K562 (cell line): Measurements from ENCODE around the gene PTPN7. TPM values are rescaled to one million over a fixed set of nuclear protein-coding genes. Genes with fewer than 3 reads are reported as not detected.
A peak's percentile ranks its signal among the peaks of the same experiment; 100 is the strongest.

ENCODE experiments used
- ATAC-seq: fragments of 200-7000 bp; cut with Tn5 transposase; 3 replicates; pipeline ENCODE4 v1.9.1; 2020; ENCODE audit warnings: moderate library complexity
- BruUV-seq: library from RNA; stranded (reverse); fragments of 400-500 nt; replicated peaks from 2 replicates; lab custom pipeline; 2021; lab: Mats Ljungman, UMichigan
- CTCF ChIA-PET: fragments of 300-600 bp; formaldehyde crosslinking; extraction: SDS; loops from one replicate; lab custom pipeline; 2021; ENCODE audit warnings: low intra/inter-chr PET ratio; lab: Yijun Ruan, JAX
- POLR2A ChIA-PET: fragments of 300-600, 350-650 bp; sonication (Branson Sonifier 250); formaldehyde crosslinking; extraction: SDS; loops from one replicate; lab custom pipeline; 2021; ENCODE audit warnings: antibody characterized with exemption, inconsistent platforms; lab: Yijun Ruan, JAX
- DNase-seq, 4 experiments: peaks; one replicate each; pipeline versions ENCODE4 v3.0.0 to v3.0.0-alpha.2; 2011 to 2018; ENCODE audit warnings: low spot score in 3 of 4, mixed read lengths in 3 of 4; ENCODE audit errors: extremely low read depth in 1 of 4
- FAIRE-seq: peaks from 2 replicates; lab custom pipeline; 2011; peaks lifted over from hg19 to GRCh38; lab: Jason Lieb, UNC
- H2AFZ ChIP-seq: 2 replicates; pipeline ENCODE4 v1.6.0; 2011; ENCODE audit warnings: low read depth, low read length, control low read depth, inconsistent platforms
- H3K27ac ChIP-seq: fragments of 200-600 bp; 3 replicates; pipeline ENCODE4 v1.8.0; 2011; ENCODE audit warnings: low read depth, mild to moderate bottlenecking, control low read depth, inconsistent platforms, low read length, moderate library complexity, mixed read lengths; ENCODE audit errors: extremely low read depth
- H3K27me3 ChIP-seq, 2 experiments: fragments of 300-600 bp in 1 of 2; 2 replicates in 1 of 2; 3 replicates in 1 of 2; pipeline versions ENCODE4 v1.6.0 to v1.8.0; 2011; ENCODE audit warnings: inconsistent platforms in 2 of 2, low read length in 2 of 2, mild to moderate bottlenecking in 1 of 2, mixed read lengths in 1 of 2, moderate library complexity in 1 of 2; ENCODE audit not compliant: control insufficient read depth in 2 of 2, insufficient read depth in 2 of 2
- H3K36me3 ChIP-seq: fragments of 300-600 bp; 3 replicates; pipeline ENCODE4 v1.8.0; 2011; ENCODE audit warnings: mild to moderate bottlenecking, low read length, inconsistent platforms; ENCODE audit not compliant: control insufficient read depth, insufficient read depth
- H3K4me1 ChIP-seq, 2 experiments: fragments of 200-600 bp in 1 of 2; replicated peaks in 1 of 2; 2 replicates in 1 of 2; 3 replicates in 1 of 2; pipeline versions ENCODE4 v1.5.1 to v1.8.0; 2011; ENCODE audit warnings: inconsistent platforms in 2 of 2, low read length in 2 of 2, mild to moderate bottlenecking in 1 of 2, mixed read lengths in 1 of 2, moderate library complexity in 1 of 2; ENCODE audit not compliant: control insufficient read depth in 2 of 2, insufficient read depth in 2 of 2
- H3K4me2 ChIP-seq: 2 replicates; pipeline ENCODE4 v1.6.1; 2011; ENCODE audit warnings: low read length, control low read depth, inconsistent platforms, mixed read lengths; ENCODE audit not compliant: insufficient read depth
- H3K4me3 ChIP-seq: fragments of 200-600 bp; sonication (generic), shearing (Covaris generic); 2 replicates; pipeline ENCODE4 v1.5.1; 2016; ENCODE audit warnings: control low read depth, inconsistent platforms
- H3K79me2 ChIP-seq: fragments of 200-600 bp; 3 replicates; pipeline ENCODE4 v1.8.0; 2011; ENCODE audit warnings: low read length, inconsistent platforms; ENCODE audit not compliant: control insufficient read depth, insufficient read depth
- H3K9ac ChIP-seq, 2 experiments: 2 replicates each; pipeline versions ENCODE4 v1.6.0 to v1.6.1; 2011; ENCODE audit warnings: low read depth in 2 of 2, low read length in 2 of 2, control low read depth in 1 of 2, inconsistent platforms in 1 of 2, mild to moderate bottlenecking in 1 of 2, mixed read lengths in 1 of 2; ENCODE audit not compliant: insufficient read depth in 1 of 2
- H3K9me1 ChIP-seq: one replicate; pipeline ENCODE4 v1.6.0; 2011; ENCODE audit warnings: inconsistent platforms, mild to moderate bottlenecking, low read length, moderate library complexity; ENCODE audit not compliant: control insufficient read depth, insufficient read depth
- H3K9me3 ChIP-seq: replicated peaks from 2 replicates; pipeline ENCODE4 v1.5.1; 2011; ENCODE audit warnings: low read depth, low read length, inconsistent platforms; ENCODE audit not compliant: control insufficient read depth, insufficient read depth
- H4K20me1 ChIP-seq: replicated peaks from 2 replicates; pipeline ENCODE4 v1.6.1; 2011; ENCODE audit warnings: low read length, inconsistent platforms, mixed read lengths; ENCODE audit not compliant: control insufficient read depth, insufficient read depth
- BCL6 ChIP-seq: fragments of 250-450 bp; sonication (Bioruptor Pico); IDR thresholded peaks from 2 replicates; pipeline ENCODE4 v1.4.0; 2020
- BCOR ChIP-seq: fragments of 450-650 bp; IDR thresholded peaks from 2 replicates; pipeline ENCODE4 v1.6.1; 2016
- BRD4 ChIP-seq: fragments of 200-600 bp; sonication (generic); IDR thresholded peaks from 2 replicates; pipeline ENCODE4 v1.6.1; 2017; ENCODE audit warnings: inconsistent platforms
- CAMTA2 ChIP-seq: fragments of 250-450 bp; sonication (Bioruptor Pico); conservative IDR thresholded peaks from 2 replicates; pipeline ENCODE4 v1.5.1; 2022
- JUN ChIP-seq, 2 experiments: sonication (generic) in 1 of 2; formaldehyde crosslinking in 1 of 2; IDR thresholded peaks; 2 replicates each; pipeline versions ENCODE4 v1.6.1 to v1.8.0; 2012 to 2022; ENCODE audit warnings: borderline replicate concordance in 2 of 2, mild to moderate bottlenecking in 2 of 2, improper control_type of control experiment in 1 of 2, low read depth in 1 of 2, low read length in 1 of 2, missing genetic modification reagents in 1 of 2
- KAT7 ChIP-seq: sonication (generic); formaldehyde crosslinking; IDR thresholded peaks from 2 replicates; pipeline ENCODE4 v1.8.0; 2022; ENCODE audit warnings: missing genetic modification reagents, mild to moderate bottlenecking, borderline replicate concordance
- SAP30 ChIP-seq: fragments of 200-600 bp; sonication (generic); IDR thresholded peaks from 2 replicates; pipeline ENCODE4 v1.6.1; 2012; ENCODE audit warnings: borderline replicate concordance, low read depth, mild to moderate bottlenecking, moderate library complexity, low read length, control low read depth, inconsistent platforms; ENCODE audit not compliant: insufficient read depth, poor library complexity, severe bottlenecking
- ZFP36 ChIP-seq: fragments of 150-350 bp; IDR thresholded peaks from 2 replicates; pipeline ENCODE4 v1.6.1; 2018; ENCODE audit warnings: low read length, low read depth; ENCODE audit not compliant: partially characterized antibody
- ZNF583 ChIP-seq: fragments of 250-450 bp; sonication (Bioruptor Pico); IDR thresholded peaks from 2 replicates; pipeline ENCODE4 v1.4.0; 2020
- ZNF699 ChIP-seq: fragments of 250-450 bp; sonication (Bioruptor Pico); IDR thresholded peaks from 2 replicates; pipeline ENCODE4 v1.8.0; 2021; ENCODE audit warnings: mild to moderate bottlenecking, moderate library complexity; ENCODE audit not compliant: insufficient replicate concordance
- WGBS: fragments of 100-300 bp; shearing (Covaris generic); methylation state at CpG from one replicate; pipeline ENCODE4 v1.1.6; 2016; ENCODE audit warnings: low coverage, mixed read lengths; ENCODE audit not compliant: insufficient coverage; ENCODE audit errors: missing lambda C conversion rate; 5-methylcytosine and 5-hydroxymethylcytosine counted together
- in situ Hi-C: fragments of 300-500 bp; cut with MboI; formaldehyde crosslinking; loops from 4 replicates; pipeline ENCODE4 v1.15.0; 2018; ENCODE audit warnings: inconsistent platforms, mixed read lengths
- intact Hi-C: fragments of 100-400 bp; cut with micrococcal nuclease; formaldehyde crosslinking; loops from 2 replicates; pipeline ENCODE4 v1.14.2; 2022
- polyA plus RNA-seq, 8 experiments: library from polyadenylated mRNA; depleted of rRNA in 4 of 8; stranded (reverse) in 5 of 8; unstranded in 3 of 8; fragments of >200 nt; fragmentation: Nextera tagmentation in 2 of 8; fragmentation: Illumina TruSeq in 1 of 8; extraction: Ambion mirVana in 2 of 8; extraction: Trizol in 1 of 8; gene quantifications; 2 replicates each; pipeline versions ENCODE4 v1.2.1 to v1.2.3, GENCODE V29; 2011 to 2014; ENCODE audit warnings: inconsistent platforms in 1 of 8, missing spikeins in 1 of 8
- total RNA-seq, 7 experiments: library from RNA; depleted of rRNA in 6 of 7; stranded (reverse); fragments of >200 nt in 6 of 7; fragmentation: Illumina TruSeq in 2 of 7; extraction: Trizol in 2 of 7; gene quantifications; 2 replicates each; pipeline versions ENCODE4 v1.2.1 to v1.2.3, GENCODE V29; 2011 to 2021; ENCODE audit warnings: low replicate concordance in 1 of 7
- TF ChIP-seq, protein P1 (sequence below), 2 experiments: fragments of 450-650 bp in 1 of 2; sonication (generic) in 1 of 2; formaldehyde crosslinking; conservative IDR thresholded peaks; 2 replicates each; pipeline versions ENCODE4 v1.4.0 to v1.8.1; 2020 to 2022; ENCODE audit warnings: mild to moderate bottlenecking in 1 of 2, missing genetic modification reagents in 1 of 2

The PTPN7 gene
- total and polyA plus RNA-seq, 9 of the 15 experiments (the other 6 are each of a cell fraction or from before 2014, with no cell fraction given): 18.7 to 144 (median 120) TPM

DNA sequence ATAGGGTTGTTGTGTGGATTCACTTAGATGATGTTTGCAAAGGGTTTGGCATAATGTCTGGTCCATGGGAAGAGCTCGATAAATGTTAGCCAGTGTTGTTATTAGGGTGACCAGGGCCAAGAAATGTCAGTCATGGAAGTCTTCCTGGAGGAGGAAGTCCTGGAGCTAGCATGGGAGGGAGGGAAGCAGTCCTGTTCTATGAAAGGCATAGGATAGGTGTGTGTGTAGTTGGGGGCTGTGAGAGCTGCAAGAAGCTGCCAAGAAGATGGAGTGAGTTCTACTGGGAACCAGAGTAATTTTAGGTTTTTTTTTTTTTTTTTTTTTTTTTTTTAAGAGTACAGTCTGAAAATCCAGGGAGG, 37.9 kb upstream of the PTPN7 start:
- H3K4me2 ChIP-seq: no peak overlapping the region

DNA sequence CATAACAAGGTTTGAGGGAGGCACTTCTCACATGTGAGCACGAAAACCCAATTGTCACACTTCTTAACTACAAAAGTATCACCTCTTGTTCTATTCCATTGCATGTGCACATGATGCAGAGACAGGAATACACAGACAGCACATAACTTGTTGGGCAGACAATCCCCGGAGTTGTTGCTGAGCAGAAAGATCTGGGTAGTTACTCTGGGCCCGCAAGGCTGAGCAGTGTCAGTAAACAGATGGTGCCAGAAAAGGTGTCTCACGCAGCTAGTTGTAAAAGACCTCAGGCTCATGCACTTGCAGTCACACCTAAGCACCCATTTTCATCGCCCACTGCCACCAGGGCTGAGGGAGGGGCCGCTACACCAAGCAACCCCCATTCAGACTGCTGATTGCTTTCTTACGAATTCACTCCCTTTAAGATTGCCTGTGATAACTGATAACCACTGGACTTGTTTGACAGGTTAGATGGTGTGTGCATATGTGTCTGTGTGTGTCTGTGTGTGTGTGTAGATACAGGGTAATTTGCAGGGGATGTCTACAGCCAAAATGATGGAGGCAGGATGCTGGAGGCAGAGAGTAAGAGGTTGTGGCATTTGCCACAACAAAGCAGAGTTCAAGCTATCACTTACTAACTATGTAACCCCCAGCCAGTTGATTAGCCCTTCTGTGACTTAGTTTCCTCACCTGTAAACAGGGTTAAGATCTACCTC, 37.4 kb upstream of the PTPN7 start:
- Histone ChIP-seq H4K20me1 (peaks cover 4% of the 10 kb centered on the region; the same call in 1 of the 2 replicates), H2AFZ (no peak overlapping the region), H3K4me3 (no peak overlapping the region), H3K27ac (no peak overlapping the region), H3K9me3 (no peaks in the 10 kb centered on the region), H3K4me1 (peaks cover 0 to 15% of the 10 kb centered on the region in 2 experiments; a peak in 3 of 5 replicates), H3K27me3 (peaks cover 14 to 67% of the 10 kb centered on the region in 2 experiments; a peak in 4 of 5 replicates), H3K4me2 (no peak overlapping the region), H3K79me2 (no peaks in the 10 kb centered on the region), H3K36me3 (no peaks in the 10 kb centered on the region)
- POLR2A ChIA-PET: no interaction called here
- FAIRE-seq (peak; percentile 81), DNase-seq (no peak)
- in situ Hi-C loops: no loop called here
- no peak for TF ChIP-seq CAMTA2 (CRISPR knock-in tag)
- TF ChIP-seq BCL6: no peak
- TF ChIP-seq KAT7: no peak
- TF ChIP-seq ZNF699 (CRISPR knock-in tag): no peak
- TF ChIP-seq, protein P1, sequence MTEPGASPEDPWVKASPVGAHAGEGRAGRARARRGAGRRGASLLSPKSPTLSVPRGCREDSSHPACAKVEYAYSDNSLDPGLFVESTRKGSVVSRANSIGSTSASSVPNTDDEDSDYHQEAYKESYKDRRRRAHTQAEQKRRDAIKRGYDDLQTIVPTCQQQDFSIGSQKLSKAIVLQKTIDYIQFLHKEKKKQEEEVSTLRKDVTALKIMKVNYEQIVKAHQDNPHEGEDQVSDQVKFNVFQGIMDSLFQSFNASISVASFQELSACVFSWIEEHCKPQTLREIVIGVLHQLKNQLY (CRISPR knock-in tag; conservative IDR thresholded peaks at IDR 0.05): no peak
- TF ChIP-seq SAP30: no peak
- no peak for TF ChIP-seq JUN (IDR thresholded peaks at IDR 0.05; ENCODE audit: borderline replicate concordance, low read depth, low read length)
- TF ChIP-seq JUN (CRISPR knock-in tag; IDR thresholded peaks at IDR 0.05; ENCODE audit: borderline replicate concordance): no peak
- no peak for TF ChIP-seq BRD4
- TF ChIP-seq, all 486 proteins: peak for 0
- 11% methylated on average over 7 of the region's 7 CpGs for WGBS
- intact Hi-C loops: no loop called here
- H3K9ac ChIP-seq: no peak overlapping the region
- no TSS peak for BruUV-seq
- CTCF ChIA-PET: no interaction called here
- no peaks in the 10 kb centered on the region for H3K9me1 ChIP-seq
- no peak for ATAC-seq

More for the DNA sequence above, 37.9 kb upstream of the PTPN7 start:
- CTCF ChIA-PET: no interaction called here
- intact Hi-C loops (no loop called here), in situ Hi-C loops (no loop called here)
- WGBS: 0% methylated on average over 1 of the region's 1 CpG
- H2AFZ ChIP-seq: no peak overlapping the region
- H3K27ac ChIP-seq: no peak overlapping the region
- no peak for DNase-seq
- H3K79me2 ChIP-seq: no peaks in the 10 kb centered on the region
- BruUV-seq: no TSS peak
- ATAC-seq: no peak
- H3K9me3 ChIP-seq: no peaks in the 10 kb centered on the region
- H3K9ac ChIP-seq: no peak overlapping the region
- no peak overlapping the region for H3K4me3 ChIP-seq
- H3K27me3 ChIP-seq: peaks cover 9 to 62% of the 10 kb centered on the region in 2 experiments; a peak in 3 of 5 replicates
- no peaks in the 10 kb centered on the region for H4K20me1 ChIP-seq
- H3K36me3 ChIP-seq: no peaks in the 10 kb centered on the region
- FAIRE-seq: no peak
- H3K9me1 ChIP-seq: no peaks in the 10 kb centered on the region
- TF ChIP-seq SAP30 (no peak), BCOR (0 out of 2 replicates have a peak, but pooled peaks have one; percentile 43), ZFP36 (peak; percentile 89), ZNF583 (CRISPR knock-in tag) (no peak)
- TF ChIP-seq, all 486 proteins: peak for 2
- POLR2A ChIA-PET: no interaction called here
- peaks cover 3 to 11% of the 10 kb centered on the region in 2 experiments; a peak in 4 of 5 replicates for H3K4me1 ChIP-seq
